Peyer's patch (tissue), 4 donors: ENCODE measurements around the gene SMARCA2. TPM values are rescaled to one million over a fixed set of nuclear protein-coding genes. Genes with fewer than 3 reads are reported as not detected.

Source experiments
- DNase-seq, 3 donors: peaks; one replicate each; pipeline ENCODE4 v3.0.0-alpha.2; 2017 to 2019
- H3K27ac ChIP-seq, 4 donors: fragments of 200-600 bp; sonication (generic); one replicate each; pipeline ENCODE4 v1.5.1; 2016 to 2019
- H3K27me3 ChIP-seq, 2 donors: fragments of 200-600 bp; sonication (generic); one replicate each; pipeline ENCODE4 v1.5.1; 2019
- H3K36me3 ChIP-seq, 3 donors: fragments of 200-600 bp; sonication (generic); one replicate each; pipeline ENCODE4 v1.5.1; 2016 to 2019
- H3K4me1 ChIP-seq, 4 donors: fragments of 200-600 bp; sonication (generic); one replicate each; pipeline ENCODE4 v1.5.1; 2016 to 2019
- H3K4me3 ChIP-seq, 4 donors: fragments of 200-600 bp; sonication (generic); 1 replicate in 3 of 4; 2 replicates in 1 of 4; pipeline ENCODE4 v1.5.1; 2016 to 2019; ENCODE audit warnings: mild to moderate bottlenecking in 1 of 4
- H3K9me3 ChIP-seq, 4 donors: fragments of 200-600 bp; sonication (generic); one replicate each; pipeline ENCODE4 v1.5.1; 2016 to 2019; ENCODE audit warnings: mild to moderate bottlenecking in 1 of 4
- CTCF ChIP-seq, 6 experiments: fragments of 450-650 bp in 4 of 6; fragments of 200-600 bp in 2 of 6; sonication (generic) in 1 of 6; IDR thresholded peaks; one replicate each; pipeline ENCODE4 v1.5.1; 2017 to 2019; ENCODE audit warnings: antibody characterized with exemption in 6 of 6, mild to moderate bottlenecking in 3 of 6, moderate library complexity in 1 of 6
- POLR2A ChIP-seq, 2 donors: fragments of 450-650 bp; IDR thresholded peaks; one replicate each; pipeline ENCODE4 v1.5.1; 2017; ENCODE audit warnings: antibody characterized with exemption in 2 of 2, mild to moderate bottlenecking in 2 of 2, moderate library complexity in 2 of 2
- total RNA-seq, 4 donors: library from RNA; depleted of rRNA; stranded (reverse); fragments of >200 nt; gene quantifications; one replicate each; pipeline ENCODE4 v1.1.0, GENCODE V29; 2016

SMARCA2 gene
- total RNA-seq, 4 donors from 2014 or later: 93.7 to 297 (median 113) TPM

GRCh38 chr9:2216591-2216990, 201.4 kb downstream of the SMARCA2 start:
- no peak for DNase-seq
- H3K27ac ChIP-seq: no peak overlapping the region

GRCh38 chr9:2217540-2217939, 202.4 kb downstream of the SMARCA2 start:
- Histone ChIP-seq H3K36me3 (no peaks in the 10 kb centered on the region), H3K4me1 (no peaks in the 10 kb centered on the region), H3K9me3 (no peaks in the 10 kb centered on the region), H3K4me3 (no peak overlapping the region), H3K27ac (no peak overlapping the region), H3K27me3 (no peaks in the 10 kb centered on the region)
- no peak for TF ChIP-seq CTCF (IDR thresholded peaks at IDR 0.05)
- TF ChIP-seq POLR2A (IDR thresholded peaks at IDR 0.05): no peak
- no peak for DNase-seq

More at GRCh38 chr9:2216591-2216990, 201.4 kb downstream of the SMARCA2 start:
- no peaks in the 10 kb centered on the region for H3K4me1 ChIP-seq
- TF ChIP-seq CTCF (IDR thresholded peaks at IDR 0.05): no peak
- no peak for TF ChIP-seq POLR2A (IDR thresholded peaks at IDR 0.05)
- H3K27me3 ChIP-seq: no peaks in the 10 kb centered on the region
- no peaks in the 10 kb centered on the region for H3K9me3 ChIP-seq
- H3K36me3 ChIP-seq: no peaks in the 10 kb centered on the region
- H3K4me3 ChIP-seq: no peak overlapping the region

GRCh38 chr9:2220036-2220435, 204.9 kb downstream of the SMARCA2 start:
- no peak for DNase-seq
- H3K4me3 ChIP-seq: no peak overlapping the region

GRCh38 chr9:2227144-2227867, 212.2 kb downstream of the SMARCA2 start:
- no peaks in the 10 kb centered on the region for H3K27me3 ChIP-seq
- H3K4me1 ChIP-seq: no peaks in the 10 kb centered on the region
- H3K36me3 ChIP-seq: no peaks in the 10 kb centered on the region
- no peaks in the 10 kb centered on the region for H3K9me3 ChIP-seq
- H3K27ac ChIP-seq: no peak overlapping the region
- no peak for TF ChIP-seq CTCF (IDR thresholded peaks at IDR 0.05)
- no peak for TF ChIP-seq POLR2A (IDR thresholded peaks at IDR 0.05)
- H3K4me3 ChIP-seq: no peak overlapping the region
- DNase-seq: no peak

More at GRCh38 chr9:2220036-2220435, 204.9 kb downstream of the SMARCA2 start:
- H3K36me3 ChIP-seq: no peaks in the 10 kb centered on the region
- TF ChIP-seq POLR2A (IDR thresholded peaks at IDR 0.05) (no peak), CTCF (IDR thresholded peaks at IDR 0.05) (no peak)
- H3K27ac ChIP-seq: no peak overlapping the region
- H3K9me3 ChIP-seq: no peaks in the 10 kb centered on the region
- no peaks in the 10 kb centered on the region for H3K27me3 ChIP-seq
- no peaks in the 10 kb centered on the region for H3K4me1 ChIP-seq

- Histone ChIP-seq H3K9me3 (no peaks in the 10 kb centered on the region), H3K4me1 (no peaks in the 10 kb centered on the region), H3K36me3 (no peaks in the 10 kb centered on the region), H3K27me3 (no peaks in the 10 kb centered on the region), H3K27ac (no peak overlapping the region), H3K4me3 (no peak overlapping the region)
- DNase-seq: peak in 2 of 3 donors; percentile 44 to 56
- TF ChIP-seq POLR2A (IDR thresholded peaks at IDR 0.05) (no peak), CTCF (IDR thresholded peaks at IDR 0.05) (peak in 2 of 6 experiments; percentile 18 to 21)
Measured at GRCh38 chr9:2228132-2228531, 213.0 kb downstream of the SMARCA2 start.
